Upper lobe of right lung (tissue), 1 donor: ENCODE measurements around the gene PTPRN2. TPM values are rescaled to one million over a fixed set of nuclear protein-coding genes. Genes with fewer than 3 reads are reported as not detected.

Source experiments
- ATAC-seq: fragments of 200-7000 bp; cut with Tn5 transposase; one replicate; pipeline ENCODE4 v1.9.1; 2020; ENCODE audit warnings: mild to moderate bottlenecking, moderate library complexity
- DNase-seq: peaks from one replicate; pipeline ENCODE4 v3.0.0-alpha.2; 2020
- H3K27ac ChIP-seq: fragments of 200-600 bp; one replicate; pipeline ENCODE4 v1.8.0; 2022
- H3K27me3 ChIP-seq: fragments of 200-600 bp; one replicate; pipeline ENCODE4 v1.8.0; 2022; ENCODE audit warnings: mild to moderate bottlenecking
- H3K36me3 ChIP-seq: fragments of 200-600 bp; one replicate; pipeline ENCODE4 v1.8.0; 2022
- H3K4me1 ChIP-seq: fragments of 200-600 bp; one replicate; pipeline ENCODE4 v1.8.0; 2022
- H3K4me3 ChIP-seq: fragments of 200-600 bp; one replicate; pipeline ENCODE4 v1.8.0; 2022; ENCODE audit warnings: mild to moderate bottlenecking
- H3K9me3 ChIP-seq: fragments of 200-600 bp; one replicate; pipeline ENCODE4 v1.8.0; 2022
- CTCF ChIP-seq: fragments of 200-600 bp; IDR thresholded peaks from one replicate; pipeline ENCODE4 v1.8.0; 2022; ENCODE audit warnings: antibody characterized with exemption
- intact Hi-C: fragments of 100-400 bp; cut with DNase I; formaldehyde crosslinking; loops from one replicate; pipeline ENCODE4 v1.11.0; 2022
- total RNA-seq: library from RNA; stranded (reverse); fragmentation: NEBNext Ultra II Directional; extraction: Animal tissue kit (Norgen Biotek cat#: 25700); gene quantifications from one replicate; pipeline ENCODE4 v1.2.1, GENCODE V29; 2021
- donor health status: DM: no; HTN: yes; CAD: no; lungs with severe emphysema.

PTPRN2 gene
- total RNA-seq, 1 donor from 2014 or later: 4.9 TPM

GRCh38 chr7:158389514-158390425 lies 197.9 kb downstream of the PTPRN2 start:
- no peak for ATAC-seq
- Histone ChIP-seq H3K4me3 (no peak overlapping the region), H3K9me3 (no peaks in the 10 kb centered on the region), H3K27ac (no peak overlapping the region), H3K27me3 (no peaks in the 10 kb centered on the region), H3K4me1 (no peaks in the 10 kb centered on the region), H3K36me3 (no peaks in the 10 kb centered on the region)
- TF ChIP-seq CTCF: no peak
- intact Hi-C loops: no loop called here
- DNase-seq: peak; percentile 18

- Histone ChIP-seq H3K27ac (no peak overlapping the region), H3K36me3 (no peaks in the 10 kb centered on the region), H3K9me3 (no peaks in the 10 kb centered on the region), H3K27me3 (no peaks in the 10 kb centered on the region), H3K4me3 (no peak overlapping the region), H3K4me1 (no peaks in the 10 kb centered on the region)
- ATAC-seq: no peak
- TF ChIP-seq CTCF: no peak
- DNase-seq: peak; percentile 41
- intact Hi-C loops: no loop called here
Measured at GRCh38 chr7:158388928-158389327, 198.7 kb downstream of the PTPRN2 start.

GRCh38 chr7:158388072-158388471 lies 199.6 kb downstream of the PTPRN2 start:
- Histone ChIP-seq H3K4me3 (no peak overlapping the region), H3K27ac (no peak overlapping the region), H3K27me3 (no peaks in the 10 kb centered on the region), H3K4me1 (no peaks in the 10 kb centered on the region), H3K9me3 (no peaks in the 10 kb centered on the region), H3K36me3 (no peaks in the 10 kb centered on the region)
- DNase-seq (peak; percentile 59), ATAC-seq (no peak)
- no peak for TF ChIP-seq CTCF
- intact Hi-C loops: no loop called here

- no peak overlapping the region for H3K27ac ChIP-seq
- no peak for ATAC-seq
- H3K4me3 ChIP-seq: no peak overlapping the region
- peak; percentile 62 for DNase-seq
- no peaks in the 10 kb centered on the region for H3K4me1 ChIP-seq
- intact Hi-C loops: no loop called here
- H3K27me3 ChIP-seq: no peaks in the 10 kb centered on the region
- H3K36me3 ChIP-seq: no peaks in the 10 kb centered on the region
- no peaks in the 10 kb centered on the region for H3K9me3 ChIP-seq
- no peak for TF ChIP-seq CTCF
Measured at GRCh38 chr7:158387546-158387891, 200.1 kb downstream of the PTPRN2 start.

- Histone ChIP-seq H3K9me3 (no peaks in the 10 kb centered on the region), H3K36me3 (no peaks in the 10 kb centered on the region), H3K4me1 (no peaks in the 10 kb centered on the region), H3K27ac (no peak overlapping the region), H3K27me3 (no peaks in the 10 kb centered on the region), H3K4me3 (no peak overlapping the region)
- DNase-seq (no peak), ATAC-seq (no peak)
- no peak for TF ChIP-seq CTCF
- intact Hi-C loops: no loop called here
Measured at GRCh38 chr7:158386866-158387545, 200.6 kb downstream of the PTPRN2 start.
